GM21526 (cell line): ENCODE data around the gene CHN2.
"Not testable (repeated sequence)": the region's sequence is repeated elsewhere in the genome, so short reads cannot be mapped to it uniquely, and the experiment has no call there.

ENCODE experiments used
- ATAC-seq: cut with Tn5 transposase; IDR thresholded peaks from one replicate; pipeline ENCODE4 v1.9.1; 2021; ENCODE audit warnings: moderate library complexity; ENCODE audit not compliant: unreplicated experiment, low FRiP score

CHN2 gene

GRCh38 chr7:29511337-29511736 lies 316.8 kb downstream of the CHN2 start:
- no peak for ATAC-seq

- no peak for ATAC-seq
These were observed 317.3 kb downstream of the CHN2 start for GRCh38 chr7:29511851-29512250.

- no peak for ATAC-seq
These were observed 321.9 kb downstream of the CHN2 start for GRCh38 chr7:29516491-29516890.

- ATAC-seq, result no peak
These were observed 324.0 kb downstream of the CHN2 start for GRCh38 chr7:29518616-29519015.

GRCh38 chr7:29523728-29524127 lies 329.2 kb downstream of the CHN2 start:
- no peak for ATAC-seq

GRCh38 chr7:29527505-29528108 lies 333.0 kb downstream of the CHN2 start:
- no peak for ATAC-seq

GRCh38 chr7:29528526-29528925 lies 334.0 kb downstream of the CHN2 start:
- ATAC-seq, result not testable (repeated sequence)
